Mesendoderm (in vitro differentiated cells): ENCODE data around the gene VDR.
A peak's percentile ranks its signal among the peaks of the same experiment; 100 is the strongest.

ENCODE experiments used
- DNase-seq: peaks from one replicate; pipeline ENCODE4 v3.0.0; 2013
- H2AK5ac ChIP-seq: 2 replicates; pipeline ENCODE4 v1.6.1; 2013; ENCODE audit warnings: low read length, inconsistent platforms
- H2BK120ac ChIP-seq: 2 replicates; pipeline ENCODE4 v1.6.1; 2013; ENCODE audit warnings: low read depth, mild to moderate bottlenecking, low read length, moderate library complexity, mixed read lengths
- H2BK15ac ChIP-seq: replicated peaks from 2 replicates; pipeline ENCODE4 v1.6.1; 2013; ENCODE audit warnings: low read depth, mild to moderate bottlenecking, moderate library complexity
- H2BK5ac ChIP-seq: 2 replicates; pipeline ENCODE4 v1.6.1; 2013; ENCODE audit warnings: low read length, inconsistent platforms
- H3K18ac ChIP-seq: 2 replicates; pipeline ENCODE4 v1.6.1; 2013; ENCODE audit warnings: mild to moderate bottlenecking, low read length, mixed read lengths
- H3K23ac ChIP-seq: one replicate; pipeline ENCODE4 v1.6.1; 2013; ENCODE audit warnings: low read length
- H3K27ac ChIP-seq: 2 replicates; pipeline ENCODE4 v1.5.1; 2013; ENCODE audit warnings: low read depth, mild to moderate bottlenecking, inconsistent platforms, low read length, moderate library complexity
- H3K27me3 ChIP-seq: 2 replicates; pipeline ENCODE4 v1.6.1; 2013; ENCODE audit warnings: low read length, control low read depth, mild to moderate bottlenecking, inconsistent platforms; ENCODE audit not compliant: insufficient read depth, poor library complexity
- H3K36me3 ChIP-seq: 2 replicates; pipeline ENCODE4 v1.6.1; 2013; ENCODE audit warnings: low read length, inconsistent platforms; ENCODE audit not compliant: control insufficient read depth, insufficient read depth
- H3K4ac ChIP-seq: one replicate; pipeline ENCODE4 v1.6.1; 2013; ENCODE audit warnings: low read depth, mild to moderate bottlenecking, low read length, moderate library complexity
- H3K4me1 ChIP-seq: 2 replicates; pipeline ENCODE4 v1.6.1; 2013; ENCODE audit warnings: low read depth, low read length, inconsistent platforms; ENCODE audit not compliant: control insufficient read depth
- H3K4me2 ChIP-seq: 2 replicates; pipeline ENCODE4 v1.6.1; 2013; ENCODE audit warnings: low read length
- H3K4me3 ChIP-seq: 2 replicates; pipeline ENCODE4 v1.5.1; 2013; ENCODE audit warnings: mild to moderate bottlenecking, low read length
- H3K56ac ChIP-seq: one replicate; pipeline ENCODE4 v1.6.1; 2013; ENCODE audit warnings: low read length
- H3K79me1 ChIP-seq: 2 replicates; pipeline ENCODE4 v1.6.1; 2013; ENCODE audit warnings: low read length, inconsistent platforms
- H3K79me2 ChIP-seq: 2 replicates; pipeline ENCODE4 v1.6.1; 2013; ENCODE audit warnings: mild to moderate bottlenecking, low read length; ENCODE audit not compliant: control insufficient read depth, insufficient read depth
- H3K9ac ChIP-seq: 2 replicates; pipeline ENCODE4 v1.6.1; 2013; ENCODE audit warnings: low read length, inconsistent platforms
- H4K5ac ChIP-seq: one replicate; pipeline ENCODE4 v1.6.1; 2013; ENCODE audit warnings: low read length
- H4K8ac ChIP-seq: one replicate; pipeline ENCODE4 v1.6.1; 2013; ENCODE audit warnings: low read depth, mild to moderate bottlenecking, control low read depth, low read length, moderate library complexity
- WGBS: extraction: QIAGEN DNeasy Blood & Tissue Kit; methylation state at CpG from one replicate; pipeline ENCODE4 v1.1.7; 2013; ENCODE audit warnings: low lambda C conversion rate, missing lambda C conversion rate; ENCODE audit not compliant: insufficient coverage; ENCODE audit errors: extremely low coverage; 5-methylcytosine and 5-hydroxymethylcytosine counted together

The VDR gene

GRCh38 chr12:47841910-47842309, 62.9 kb downstream of the VDR start:
- Histone ChIP-seq H3K79me1 (no peaks in the 10 kb centered on the region), H2BK5ac (no peak overlapping the region), H2BK15ac (no peak overlapping the region), H3K36me3 (no peaks in the 10 kb centered on the region), H3K18ac (no peak overlapping the region), H3K27ac (no peak overlapping the region), H3K4me1 (no peaks in the 10 kb centered on the region), H3K4me3 (no peak overlapping the region), H3K23ac (peak overlapping the region; percentile 76), H4K5ac (no peak overlapping the region), H2BK120ac (no peak overlapping the region), H3K56ac (peak overlapping the region; percentile 22), H3K9ac (no peak overlapping the region), H2AK5ac (no peak overlapping the region), H4K8ac (no peak overlapping the region), H3K79me2 (no peaks in the 10 kb centered on the region), H3K27me3 (no peaks in the 10 kb centered on the region), H3K4ac (no peak overlapping the region), H3K4me2 (no peak overlapping the region)
- no peak for DNase-seq
- WGBS: no CpG with 5 or more reads among the region's 4 CpGs

GRCh38 chr12:47841501-47841900, 63.3 kb downstream of the VDR start:
- Histone ChIP-seq H3K4me3 (no peak overlapping the region), H3K4me2 (no peak overlapping the region), H4K5ac (no peak overlapping the region), H3K23ac (no peak overlapping the region), H3K9ac (no peak overlapping the region), H3K27ac (no peak overlapping the region), H2AK5ac (no peak overlapping the region), H3K4me1 (no peaks in the 10 kb centered on the region), H3K79me2 (no peaks in the 10 kb centered on the region), H2BK120ac (no peak overlapping the region), H4K8ac (no peak overlapping the region), H3K79me1 (no peaks in the 10 kb centered on the region), H3K56ac (no peak overlapping the region), H3K36me3 (no peaks in the 10 kb centered on the region), H2BK5ac (no peak overlapping the region), H2BK15ac (no peak overlapping the region), H3K27me3 (no peaks in the 10 kb centered on the region), H3K4ac (no peak overlapping the region), H3K18ac (no peak overlapping the region)
- DNase-seq: no peak
- no CpG with 5 or more reads among the region's 2 CpGs for WGBS

DNA sequence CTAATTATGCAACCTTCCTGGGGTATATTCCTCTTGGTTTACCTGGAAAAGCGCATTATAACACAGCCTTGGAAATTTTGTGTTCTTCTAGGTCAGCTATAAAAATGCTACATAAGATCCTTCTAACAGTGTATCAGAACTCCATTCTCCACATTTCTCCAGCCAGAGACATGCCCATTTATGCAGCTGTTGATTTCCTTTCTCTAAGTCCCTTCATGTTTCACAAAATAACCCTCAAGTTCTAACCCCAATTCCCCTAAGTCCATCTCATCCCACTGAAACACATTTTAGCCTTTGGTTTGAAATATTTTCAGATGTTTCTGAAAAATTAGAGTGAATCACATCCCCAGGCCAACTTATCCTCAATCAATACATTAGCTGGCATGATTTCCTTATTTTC, 64.2 kb downstream of the VDR start:
- Histone ChIP-seq H3K4me2 (no peak overlapping the region), H3K4me1 (peaks cover 2% of the 10 kb centered on the region), H3K4ac (no peak overlapping the region), H3K23ac (no peak overlapping the region), H3K4me3 (no peak overlapping the region), H3K79me1 (no peaks in the 10 kb centered on the region), H4K5ac (no peak overlapping the region), H2BK5ac (no peak overlapping the region), H3K9ac (no peak overlapping the region), H3K27ac (no peak overlapping the region), H4K8ac (no peak overlapping the region), H3K56ac (no peak overlapping the region), H2BK120ac (no peak overlapping the region), H3K36me3 (no peaks in the 10 kb centered on the region), H3K18ac (no peak overlapping the region), H3K27me3 (no peaks in the 10 kb centered on the region), H3K79me2 (no peaks in the 10 kb centered on the region), H2AK5ac (no peak overlapping the region), H2BK15ac (no peak overlapping the region)
- WGBS: no CpG with 5 or more reads among the region's 1 CpG
- no peak for DNase-seq

GRCh38 chr12:47839214-47839876, 65.4 kb downstream of the VDR start:
- Histone ChIP-seq H3K79me1 (no peaks in the 10 kb centered on the region), H2BK15ac (no peak overlapping the region), H4K8ac (no peak overlapping the region), H2BK120ac (no peak overlapping the region), H3K36me3 (no peaks in the 10 kb centered on the region), H3K4me2 (no peak overlapping the region), H3K27me3 (no peaks in the 10 kb centered on the region), H3K27ac (no peak overlapping the region), H2AK5ac (no peak overlapping the region), H3K4ac (no peak overlapping the region), H2BK5ac (no peak overlapping the region), H3K18ac (no peak overlapping the region), H3K23ac (no peak overlapping the region), H3K56ac (no peak overlapping the region), H3K4me1 (peaks cover 5% of the 10 kb centered on the region), H3K9ac (no peak overlapping the region), H4K5ac (no peak overlapping the region), H3K4me3 (no peak overlapping the region), H3K79me2 (no peaks in the 10 kb centered on the region)
- no CpG with 5 or more reads among the region's 8 CpGs for WGBS
- no peak for DNase-seq

GRCh38 chr12:47838286-47838931, 66.4 kb downstream of the VDR start:
- DNase-seq: peak; percentile 69
- Histone ChIP-seq H3K27me3 (no peaks in the 10 kb centered on the region), H2BK120ac (no peak overlapping the region), H2AK5ac (no peak overlapping the region), H3K18ac (no peak overlapping the region), H3K4me1 (peaks cover 8% of the 10 kb centered on the region), H4K8ac (no peak overlapping the region), H3K4me2 (no peak overlapping the region), H2BK15ac (no peak overlapping the region), H3K9ac (no peak overlapping the region), H3K36me3 (no peaks in the 10 kb centered on the region), H3K27ac (no peak overlapping the region), H3K56ac (peak overlapping the region; percentile 3), H3K79me1 (no peaks in the 10 kb centered on the region), H3K23ac (no peak overlapping the region), H3K79me2 (no peaks in the 10 kb centered on the region), H2BK5ac (no peak overlapping the region), H4K5ac (no peak overlapping the region), H3K4me3 (no peak overlapping the region), H3K4ac (no peak overlapping the region)
- WGBS: no CpG with 5 or more reads among the region's 10 CpGs
